K562 treated with DMSO at 1 percent for 12 hours (cell line): ENCODE data around the gene TFB1M. TPM values are rescaled to one million over a fixed set of nuclear protein-coding genes. Genes with fewer than 3 reads are reported as not detected.

ENCODE experiments used
- total RNA-seq: library from RNA; unstranded; fragments of 300-600 nt; gene quantifications from 2 replicates; pipeline ENCODE4 v1.2.3, GENCODE V29; 2022; ENCODE audit not compliant: insufficient read depth

The TFB1M gene
- total RNA-seq: 12.6 and 13.8 TPM in 2 replicates

DNA sequence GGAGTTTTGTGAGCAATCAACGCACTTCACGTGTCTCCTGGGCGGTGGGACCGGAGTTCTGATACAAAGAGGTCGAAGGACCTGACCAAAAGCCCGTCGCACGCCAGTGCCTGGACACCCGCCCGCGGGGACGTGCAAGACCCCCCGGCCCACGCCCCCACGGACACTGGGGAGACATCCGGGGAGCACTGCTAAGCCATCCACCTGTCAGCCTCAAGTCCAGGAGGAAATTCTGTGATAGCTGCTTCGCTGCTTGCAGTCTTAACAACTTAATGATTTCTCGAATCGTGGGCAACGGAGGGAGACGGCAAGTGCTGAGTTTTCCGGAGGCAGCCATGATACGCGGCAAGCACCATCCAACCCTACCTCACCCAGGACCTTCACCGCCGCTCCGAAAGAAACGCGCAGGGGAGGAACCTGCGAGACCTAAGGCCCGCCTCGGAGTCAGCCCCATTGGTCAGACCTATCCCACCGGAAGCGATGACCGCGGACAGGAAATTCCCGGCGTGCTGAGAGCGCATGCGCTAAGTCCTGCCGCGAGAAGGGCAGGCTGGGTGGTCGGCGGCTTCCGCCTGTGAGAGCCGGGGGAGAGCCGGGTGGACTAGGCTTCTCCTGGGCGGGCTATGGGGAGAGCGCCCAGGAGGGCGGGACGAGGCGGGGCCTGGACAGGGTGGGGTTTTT lies at the start of gene TFB1M:
TFB1M (minus strand) TSS at position 393 of the 681 bp plus-strand sequence; CDS start at position 337, 56 bp downstream.

DNA sequence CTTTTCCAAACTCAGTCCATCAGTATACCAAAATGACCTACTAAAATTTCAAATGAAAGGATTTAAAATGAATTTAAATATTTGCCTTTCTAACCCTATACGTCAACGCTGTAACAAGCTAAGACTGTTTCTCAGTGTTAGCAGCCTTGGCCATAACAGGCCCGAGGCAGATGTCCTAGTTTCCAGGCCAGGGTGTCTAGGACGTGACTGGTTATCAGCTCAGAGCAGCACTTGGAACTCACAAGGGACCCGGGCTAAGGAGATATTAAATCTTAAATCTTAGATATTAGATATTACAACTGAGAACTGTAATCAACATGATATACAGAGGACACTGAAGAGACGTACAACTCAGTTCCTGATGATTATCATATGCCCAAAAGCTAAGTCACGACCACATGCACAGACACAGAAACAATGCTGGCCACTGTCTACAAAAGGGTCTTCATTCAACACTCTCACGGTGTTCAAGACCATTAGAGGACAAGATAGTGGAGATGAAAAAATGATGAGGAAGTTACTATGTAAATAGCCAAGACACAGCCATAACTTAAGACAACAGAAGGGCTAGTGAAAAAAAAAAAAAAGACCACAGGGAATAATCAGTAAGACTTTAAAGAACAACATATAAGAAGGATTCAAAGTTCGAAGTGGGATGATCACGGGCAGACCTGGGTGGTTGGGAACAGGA lies 50.8 kb downstream of the TFB1M start, which contains the start of gene CLDN20:
CLDN20 (plus strand) TSS at position 641 of the 691 bp plus-strand sequence. CDS start 11,707 bp downstream, outside the sequence.

Other genes with a start within 250 kb of the TFB1M start
- not detected in 2 replicates for gene CLDN20, start 50.5 kb downstream of the TFB1M start, total RNA-seq
- gene NOX3, start 141.4 kb upstream of the TFB1M start, total RNA-seq: not detected in 2 replicates